A673 (cell line): ENCODE data around the gene ITGAV. TPM values are rescaled to one million over a fixed set of nuclear protein-coding genes. Genes with fewer than 3 reads are reported as not detected.
A peak's percentile ranks its signal among the peaks of the same experiment; 100 is the strongest.

Source experiments
- BruUV-seq: library from RNA; stranded (reverse); fragments of 400-500 nt; replicated peaks from 2 replicates; lab custom pipeline; 2021; lab: Mats Ljungman, UMichigan
- CTCF ChIA-PET: fragments of 300-600 bp; sonication (Branson Sonifier 250); formaldehyde crosslinking; loops from one replicate; lab custom pipeline; 2022; ENCODE audit warnings: antibody characterized with exemption; lab: Charles Lee
- POLR2A ChIA-PET: fragments of 300-600 bp; sonication (Branson Sonifier 250); formaldehyde crosslinking; loops from one replicate; lab custom pipeline; 2022; ENCODE audit warnings: antibody characterized with exemption; ENCODE audit not compliant: low non-redundant PET; lab: Charles Lee
- DNase-seq: peaks from one replicate; pipeline ENCODE4 v3.0.0-alpha.2; 2015; ENCODE audit warnings: low spot score
- H3K27ac ChIP-seq: fragments of 200-600 bp; sonication (generic); 2 replicates; pipeline ENCODE4 v1.5.1; 2016; ENCODE audit warnings: mixed run types, low read depth, mild to moderate bottlenecking, mixed read lengths, antibody characterized with exemption, low read length; ENCODE audit not compliant: poor library complexity, severe bottlenecking
- H3K27me3 ChIP-seq: fragments of 200-600 bp; sonication (generic); replicated peaks from 2 replicates; pipeline ENCODE4 v1.6.1; 2017; ENCODE audit warnings: mixed run types, low read depth, mild to moderate bottlenecking, mixed read lengths, antibody characterized with exemption, low read length; ENCODE audit not compliant: insufficient read depth, poor library complexity
- H3K36me3 ChIP-seq: fragments of 200-600 bp; sonication (generic); 2 replicates; pipeline ENCODE4 v1.6.1; 2016; ENCODE audit warnings: mixed run types, mild to moderate bottlenecking, mixed read lengths, antibody characterized with exemption, low read length; ENCODE audit not compliant: insufficient read depth, poor library complexity, severe bottlenecking
- H3K4me1 ChIP-seq: fragments of 200-600 bp; sonication (generic); 2 replicates; pipeline ENCODE4 v1.6.1; 2017; ENCODE audit warnings: mixed run types, mild to moderate bottlenecking, mixed read lengths, antibody characterized with exemption, low read length; ENCODE audit not compliant: insufficient read depth, poor library complexity, severe bottlenecking
- H3K4me3 ChIP-seq: fragments of 200-600 bp; sonication (generic); 2 replicates; pipeline ENCODE4 v1.5.1; 2016; ENCODE audit warnings: low read depth, mixed run types, mild to moderate bottlenecking, mixed read lengths, low read length; ENCODE audit not compliant: poor library complexity, severe bottlenecking
- H3K9me3 ChIP-seq: fragments of 200-600 bp; sonication (generic); 2 replicates; pipeline ENCODE4 v1.6.1; 2016; ENCODE audit warnings: mixed run types, low read depth, mild to moderate bottlenecking, mixed read lengths, antibody characterized with exemption, low read length; ENCODE audit not compliant: poor library complexity, severe bottlenecking
- CTCF ChIP-seq: fragments of 300-800, 200-600 bp; sonication (generic); conservative IDR thresholded peaks from 2 replicates; pipeline ENCODE4 v1.5.1; 2017; ENCODE audit warnings: low read depth, mild to moderate bottlenecking, antibody characterized with exemption, low read length, moderate library complexity, mixed read lengths
- EZH2 ChIP-seq: fragments of 200-600 bp; sonication (generic); IDR thresholded peaks from 2 replicates; pipeline ENCODE4 v1.6.1; 2017; ENCODE audit warnings: borderline replicate concordance, low read depth, mild to moderate bottlenecking, mixed read lengths, antibody characterized with exemption, low read length; ENCODE audit not compliant: poor library complexity, severe bottlenecking
- intact Hi-C: fragments of 100-400 bp; cut with micrococcal nuclease; formaldehyde crosslinking; loops from one replicate; pipeline ENCODE4 v1.10.0; 2022; ENCODE audit not compliant: unreplicated experiment
- total RNA-seq: library from RNA; stranded (reverse); gene quantifications from 2 replicates; pipeline ENCODE4 v1.2.3, GENCODE V29; 2021

ITGAV gene
- total RNA-seq, 1 experiment from 2014 or later, result 28.4 TPM

- H3K27ac ChIP-seq, result no peak overlapping the region
- no peak for TF ChIP-seq EZH2
- no peak for TF ChIP-seq CTCF
- ChIA-PET POLR2A (no interaction called here), CTCF (no interaction called here)
- intact Hi-C loops, result no loop called here
- H3K27me3 ChIP-seq, result no peaks in the 10 kb centered on the region
- no peaks in the 10 kb centered on the region for H3K36me3 ChIP-seq
- H3K4me1 ChIP-seq, result no peaks in the 10 kb centered on the region
- DNase-seq, result no peak
- H3K4me3 ChIP-seq, result no peak overlapping the region
- no TSS peak for BruUV-seq
- peaks cover 7% of the 10 kb centered on the region for H3K9me3 ChIP-seq
Observed at GRCh38 chr2:186683341-186683740, 93.5 kb downstream of the ITGAV start.

- H3K36me3 ChIP-seq, result no peaks in the 10 kb centered on the region
- DNase-seq, result peak; percentile 31
- H3K27me3 ChIP-seq, result no peaks in the 10 kb centered on the region
- POLR2A ChIA-PET, result no interaction called here
- CTCF ChIA-PET, result no interaction called here
- no peaks in the 10 kb centered on the region for H3K4me1 ChIP-seq
- no peak overlapping the region for H3K27ac ChIP-seq
- intact Hi-C loops, result no loop called here
- BruUV-seq, result no TSS peak
- TF ChIP-seq CTCF (no peak), EZH2 (no peak)
- no peak overlapping the region for H3K4me3 ChIP-seq
- H3K9me3 ChIP-seq, result peaks cover 7% of the 10 kb centered on the region
Observed at GRCh38 chr2:186687807-186688211, 98.0 kb downstream of the ITGAV start.

GRCh38 chr2:186688813-186689212 lies 99.0 kb downstream of the ITGAV start:
- Histone ChIP-seq H3K36me3 (no peaks in the 10 kb centered on the region), H3K27ac (no peak overlapping the region), H3K27me3 (no peaks in the 10 kb centered on the region), H3K4me3 (no peak overlapping the region), H3K9me3 (peaks cover 7% of the 10 kb centered on the region), H3K4me1 (no peaks in the 10 kb centered on the region)
- ChIA-PET POLR2A (interaction anchor here (0.6 kb wide), 1 partner anchor 63 kb away, joined by 5 read pairs; no protein-coding TSS in a partner anchor), CTCF (no interaction called here)
- TF ChIP-seq EZH2 (no peak), CTCF (no peak)
- no TSS peak for BruUV-seq
- intact Hi-C loops, result no loop called here
- DNase-seq, result no peak
